HG03460 (cell line): ENCODE measurements around the gene ARL2.

ENCODE experiments used
- ATAC-seq: cut with Tn5 transposase; IDR thresholded peaks from one replicate; pipeline ENCODE4 v1.9.1; 2021; ENCODE audit not compliant: unreplicated experiment

Gene ARL2

GRCh38 chr11:65045061-65045460, 31.1 kb downstream of the ARL2 start:
- ATAC-seq: no peak

GRCh38 chr11:65045728-65046127, 31.8 kb downstream of the ARL2 start:
- no peak for ATAC-seq

GRCh38 chr11:65047581-65048422, 33.8 kb downstream of the ARL2 start:
- ATAC-seq: no peak

- no peak for ATAC-seq
Observed at GRCh38 chr11:65051398-65051858, 37.5 kb downstream of the ARL2 start.

GRCh38 chr11:65053827-65054508, 40.0 kb downstream of the ARL2 start:
- no peak for ATAC-seq

GRCh38 chr11:65055538-65055937, 41.6 kb downstream of the ARL2 start:
- no peak for ATAC-seq

- ATAC-seq: no peak
Observed at GRCh38 chr11:65056999-65057398, 43.0 kb downstream of the ARL2 start.

GRCh38 chr11:65057526-65057925, 43.6 kb downstream of the ARL2 start:
- no peak for ATAC-seq

GRCh38 chr11:65058012-65058411, 44.1 kb downstream of the ARL2 start:
- ATAC-seq: no peak

GRCh38 chr11:65058419-65059054, 44.6 kb downstream of the ARL2 start, which contains the start of gene NAALADL1:
Gene NAALADL1 (minus strand): TSS chr11:65058553. CDS start chr11:65058521, 32 bp downstream.
- ATAC-seq: no peak

- ATAC-seq: no peak
Observed at GRCh38 chr11:65059523-65059922, 45.6 kb downstream of the ARL2 start.

- no peak for ATAC-seq
Observed at GRCh38 chr11:65059959-65060824, 46.2 kb downstream of the ARL2 start.

- no peak for ATAC-seq
Observed at GRCh38 chr11:65060913-65061408, 47.0 kb downstream of the ARL2 start.

GRCh38 chr11:65063532-65063931, 49.6 kb downstream of the ARL2 start:
- ATAC-seq: no peak

GRCh38 chr11:65064847-65065240, 50.9 kb downstream of the ARL2 start:
- no peak for ATAC-seq

GRCh38 chr11:65065851-65066250, 51.9 kb downstream of the ARL2 start:
- ATAC-seq: no peak

GRCh38 chr11:65066315-65066714, 52.4 kb downstream of the ARL2 start:
- no peak for ATAC-seq

GRCh38 chr11:65066805-65067291, 52.9 kb downstream of the ARL2 start:
- no peak for ATAC-seq

GRCh38 chr11:65067446-65067845, 53.5 kb downstream of the ARL2 start:
- no peak for ATAC-seq

GRCh38 chr11:65069217-65069616, 55.3 kb downstream of the ARL2 start:
- no peak for ATAC-seq
